NCI-H128 (cell line): ENCODE measurements around the gene PNPLA7.
"Not testable (repeated sequence)": the region's sequence is repeated elsewhere in the genome, so short reads cannot be mapped to it uniquely, and the experiment has no call there.

Experiments
- DNase-seq: peaks from one replicate; lab custom pipeline; 2025; ENCODE audit not compliant: unreplicated experiment; lab: John Stamatoyannopoulos, UW

PNPLA7 gene

DNA sequence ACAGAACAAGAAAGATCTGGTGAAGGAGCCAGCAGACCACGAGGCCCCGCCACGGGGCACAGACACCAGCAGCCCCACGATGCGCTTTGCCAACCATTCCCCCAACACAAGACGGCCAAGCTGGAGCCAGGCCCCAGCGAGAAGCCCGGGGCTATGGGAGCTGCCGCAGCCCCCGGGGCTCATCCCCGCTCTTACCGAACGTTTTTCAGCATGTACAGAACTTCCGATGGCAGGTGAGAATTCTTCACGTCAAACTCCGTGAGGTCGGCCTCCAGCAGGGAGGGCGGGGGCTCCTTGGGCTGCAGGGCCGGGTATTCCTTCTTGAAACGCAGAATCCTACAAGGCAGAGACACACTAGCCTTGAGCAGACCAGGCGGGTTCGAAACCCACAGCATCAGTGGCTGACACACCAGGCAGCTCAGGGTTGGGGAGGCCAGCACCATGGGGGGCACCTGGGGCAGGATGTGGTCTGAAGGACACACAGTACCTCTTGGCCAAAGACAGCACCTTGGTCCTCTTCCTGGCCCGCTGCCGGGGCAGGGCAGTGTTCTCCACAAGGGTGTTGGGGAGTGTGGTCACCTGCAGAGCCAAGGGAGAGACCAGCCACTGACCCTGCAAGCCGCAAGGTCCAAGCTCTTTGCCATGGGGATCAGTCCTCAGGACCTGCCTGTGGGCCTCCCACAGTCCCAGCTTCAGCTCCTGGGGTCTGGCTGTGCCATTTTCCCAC is 6.8 kb downstream of the PNPLA7 start:
- no peak for DNase-seq

DNA sequence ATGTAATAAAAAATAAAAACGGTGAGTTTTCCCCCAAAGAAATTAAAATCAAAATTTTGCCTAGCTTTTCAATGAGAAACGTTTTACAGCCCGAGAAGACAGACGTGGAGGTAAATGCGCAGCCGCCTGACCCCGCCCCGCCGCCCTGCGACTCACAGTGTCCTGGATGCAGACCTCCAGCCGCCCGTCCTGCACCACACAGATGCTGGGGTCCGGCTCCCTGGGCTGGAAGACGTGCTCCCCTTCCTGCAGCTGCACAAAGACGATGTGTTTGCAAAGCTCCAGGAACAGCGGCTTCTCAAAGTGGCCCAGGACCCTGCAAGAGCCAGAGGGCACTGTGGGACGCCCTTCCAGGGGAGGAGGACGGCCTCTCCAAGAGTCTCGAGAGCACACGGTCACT is 7.7 kb downstream of the PNPLA7 start:
- DNase-seq, result no peak

DNA sequence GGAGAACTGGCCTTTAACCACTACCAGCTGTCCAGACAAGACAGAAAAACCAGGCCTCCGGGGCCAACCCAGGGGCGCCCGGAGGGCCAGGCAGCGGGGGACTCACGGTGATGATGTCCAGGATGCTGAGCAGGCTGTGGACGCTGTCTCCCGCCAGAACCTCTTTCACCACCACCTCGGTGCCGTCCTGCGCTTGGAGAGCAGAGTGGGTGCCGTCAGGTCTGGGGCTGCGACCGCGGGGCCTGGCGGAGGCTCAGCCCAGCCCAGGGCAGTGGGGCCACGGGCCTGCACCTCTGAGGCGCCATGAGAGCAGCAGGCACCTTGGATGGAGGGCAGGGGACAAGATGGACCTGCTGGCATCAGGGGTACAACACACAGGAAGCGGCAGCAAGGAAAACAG is 9.7 kb downstream of the PNPLA7 start:
- no peak for DNase-seq

DNA sequence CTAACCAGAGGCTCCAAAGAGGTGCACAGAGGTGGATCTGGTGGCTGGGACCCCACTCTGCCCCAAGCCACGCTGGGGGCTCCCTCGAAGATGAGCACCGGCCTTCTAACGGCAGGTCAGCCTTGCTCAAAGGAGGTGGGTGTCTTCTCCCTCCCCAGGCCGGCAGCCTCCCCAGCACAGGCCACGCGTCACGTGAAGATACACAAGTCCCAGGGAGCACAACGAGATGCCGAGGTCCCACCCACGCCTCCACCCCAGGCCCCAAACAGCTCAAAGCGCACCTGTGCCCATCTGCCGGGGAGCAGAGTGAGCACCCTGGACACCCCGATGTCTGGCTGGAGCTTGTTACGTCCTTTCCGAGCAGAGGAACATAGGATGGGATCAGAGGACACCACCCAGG is 12.1 kb downstream of the PNPLA7 start:
- no peak for DNase-seq

DNA sequence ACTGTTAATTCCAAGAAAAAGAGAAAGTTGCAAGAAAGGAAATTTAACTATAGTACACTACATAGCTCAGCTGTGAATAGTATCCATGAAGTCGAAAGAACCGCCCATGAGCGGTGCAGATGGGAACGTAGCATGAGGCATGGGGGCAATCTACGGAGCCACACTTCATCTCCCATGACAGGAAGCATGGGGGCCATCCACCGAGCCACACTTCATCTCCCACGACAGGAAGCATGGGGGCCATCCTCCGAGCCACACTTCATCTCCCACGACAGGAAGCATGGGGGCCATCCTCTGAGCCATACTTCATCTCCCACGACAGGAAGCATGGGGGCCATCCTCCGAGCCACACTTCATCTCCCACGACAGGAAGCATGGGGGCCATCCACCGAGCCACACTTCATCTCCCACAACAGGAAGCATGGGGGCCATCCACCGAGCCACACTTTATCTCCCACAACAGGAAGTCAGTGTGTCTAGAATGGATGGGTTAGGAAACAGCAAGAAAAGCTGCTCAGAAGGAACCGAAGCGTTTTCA is 13.5 kb downstream of the PNPLA7 start:
- DNase-seq, result not testable (repeated sequence)

DNA sequence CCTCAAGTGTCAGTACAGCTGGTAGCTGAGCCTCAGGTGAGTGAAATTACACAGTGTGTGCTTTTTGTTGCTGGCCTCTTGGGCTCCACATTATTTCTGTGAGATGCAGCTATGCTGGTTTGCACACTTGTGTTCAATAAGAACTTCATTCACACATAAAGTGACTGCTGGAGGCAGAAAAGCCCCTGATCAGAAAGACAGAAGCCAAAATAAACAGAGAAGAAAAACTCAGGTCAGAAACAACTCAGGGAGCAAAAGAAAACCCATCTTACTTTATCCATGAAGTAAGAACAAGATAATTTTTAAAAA is 15.1 kb downstream of the PNPLA7 start:
- DNase-seq, result no peak

DNA sequence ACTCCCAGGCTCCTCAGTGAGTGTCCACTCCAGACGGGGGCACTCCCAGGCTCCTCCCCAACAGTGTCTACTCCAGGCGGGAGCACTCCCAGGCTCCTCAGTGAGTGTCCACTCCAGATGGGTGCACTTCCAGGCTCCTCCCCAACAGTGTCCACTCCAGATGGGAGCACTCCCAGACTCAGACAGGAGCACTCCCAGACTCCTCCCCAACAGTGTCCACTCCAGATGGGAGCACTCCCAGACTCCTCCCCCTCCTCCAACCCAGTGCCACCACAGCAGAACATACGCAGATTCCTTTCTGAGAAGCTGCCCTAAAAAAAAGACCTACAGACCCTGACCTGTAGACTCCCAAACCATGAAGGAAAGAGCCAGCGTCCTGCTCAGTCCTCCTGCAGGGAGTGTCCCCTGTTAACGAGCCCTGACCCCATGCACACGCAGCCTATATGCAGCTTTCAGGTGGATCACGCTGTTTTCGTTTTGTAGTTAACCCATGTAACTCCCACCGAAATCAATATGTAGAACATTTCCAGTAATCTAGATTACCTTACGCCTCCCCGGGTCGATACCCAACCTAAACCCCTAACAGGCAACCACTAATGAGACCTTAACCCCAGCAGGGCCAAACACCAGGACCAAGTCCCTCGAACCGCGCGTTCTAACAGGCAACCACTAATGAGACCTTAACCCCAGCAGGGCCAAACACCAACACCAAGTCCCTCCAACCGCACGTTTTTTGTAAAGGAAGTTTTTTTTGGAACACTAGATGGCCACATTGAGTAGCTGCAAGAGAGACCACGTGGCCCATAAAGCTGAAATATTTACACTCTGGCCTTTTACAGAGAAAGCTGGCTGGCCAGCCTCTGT is 15.7 kb downstream of the PNPLA7 start:
- DNase-seq, result no peak

DNA sequence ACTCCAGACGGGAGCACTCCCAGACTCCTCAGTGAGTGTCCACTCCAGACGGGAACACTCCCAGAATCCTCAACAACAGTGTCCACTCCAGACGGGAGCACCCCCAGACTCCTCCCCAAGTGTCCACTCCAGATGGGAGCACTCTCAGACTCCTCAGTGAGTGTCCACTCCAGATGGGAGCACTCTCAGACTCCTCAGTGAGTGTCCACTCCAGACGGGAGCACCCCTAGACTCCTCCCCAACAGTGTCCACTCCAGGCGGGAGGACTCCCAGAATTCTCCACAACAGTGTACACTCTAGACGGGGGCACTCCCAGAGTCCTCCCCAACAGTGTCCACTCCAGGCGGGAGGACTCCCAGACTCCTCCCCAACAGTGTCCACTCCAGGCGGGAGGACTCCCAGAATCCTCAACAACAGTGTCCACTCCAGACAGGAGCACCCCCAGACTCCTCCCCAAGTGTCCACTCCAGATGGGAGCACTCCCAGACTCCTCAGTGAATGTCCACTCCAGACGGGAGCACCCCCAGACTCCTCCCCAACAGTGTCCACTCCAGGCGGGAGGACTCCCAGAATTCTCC is 17.2 kb downstream of the PNPLA7 start:
- not testable (repeated sequence) for DNase-seq

DNA sequence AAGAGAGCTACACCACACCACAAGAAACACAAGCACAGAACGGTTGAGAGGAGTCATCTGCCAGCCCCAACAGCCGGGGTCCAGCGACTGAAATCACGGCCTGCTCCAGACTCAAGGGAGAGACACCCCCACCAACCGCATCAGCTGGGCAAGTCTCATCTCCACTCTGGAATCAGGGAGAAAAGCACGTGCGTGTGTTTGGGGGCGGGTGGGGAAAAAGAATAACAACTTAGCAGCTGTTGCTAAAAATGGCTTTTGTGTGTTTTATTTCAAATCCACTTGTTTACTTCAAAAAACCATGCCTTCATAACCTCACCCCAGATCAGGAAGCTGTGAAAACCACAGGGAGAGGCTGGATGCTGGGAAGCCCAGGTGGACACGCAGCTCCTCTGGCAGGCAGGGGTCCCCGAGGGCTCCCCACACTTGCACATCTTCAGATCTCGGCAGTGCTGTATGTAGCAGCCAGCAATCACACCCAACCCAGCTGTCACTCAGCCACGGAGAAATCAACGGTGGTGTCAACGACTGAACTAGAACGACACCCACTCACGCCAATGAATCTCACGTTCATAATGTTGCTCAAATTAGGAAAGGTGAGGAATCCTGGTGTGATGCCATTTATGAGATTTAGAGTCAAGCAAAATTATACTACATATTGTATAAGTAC is 19.0 kb downstream of the PNPLA7 start:
- DNase-seq, result no peak

DNA sequence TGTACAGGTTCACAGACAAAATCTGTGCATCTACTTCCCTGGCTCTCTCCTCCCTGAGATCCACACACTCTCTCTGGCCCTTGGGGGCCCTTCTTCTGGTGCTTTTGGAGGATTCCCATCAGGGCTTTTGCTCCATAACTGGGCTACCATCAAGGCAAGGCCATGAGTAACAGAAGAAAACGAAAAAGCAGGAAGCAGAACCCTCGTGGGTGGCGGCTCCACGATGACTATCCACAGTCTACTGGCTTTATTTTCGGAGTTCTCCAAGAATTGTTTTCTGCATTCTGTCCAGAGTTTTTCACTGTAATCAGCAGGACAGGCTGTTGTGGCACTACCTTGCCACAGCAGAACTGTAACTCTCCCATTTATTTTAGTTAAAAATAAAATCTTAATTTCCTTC is 19.9 kb downstream of the PNPLA7 start:
- no peak for DNase-seq

DNA sequence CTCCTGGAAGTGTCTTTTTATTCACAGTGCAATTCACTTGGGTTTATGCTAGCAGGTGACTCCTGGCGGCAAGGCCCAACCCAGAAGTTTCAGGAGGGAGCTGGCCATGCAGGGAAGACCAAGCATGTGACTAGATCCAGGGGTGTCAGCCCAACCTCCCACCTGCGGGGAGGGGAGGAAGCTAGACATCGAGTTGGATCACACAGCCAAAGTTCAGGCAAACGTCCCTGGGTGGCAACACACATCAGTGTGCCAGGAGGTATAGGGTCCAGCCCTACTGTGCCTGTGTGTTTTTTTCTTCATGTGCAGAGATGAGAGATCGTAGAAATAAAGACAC is 25.3 kb downstream of the PNPLA7 start:
- no peak for DNase-seq

DNA sequence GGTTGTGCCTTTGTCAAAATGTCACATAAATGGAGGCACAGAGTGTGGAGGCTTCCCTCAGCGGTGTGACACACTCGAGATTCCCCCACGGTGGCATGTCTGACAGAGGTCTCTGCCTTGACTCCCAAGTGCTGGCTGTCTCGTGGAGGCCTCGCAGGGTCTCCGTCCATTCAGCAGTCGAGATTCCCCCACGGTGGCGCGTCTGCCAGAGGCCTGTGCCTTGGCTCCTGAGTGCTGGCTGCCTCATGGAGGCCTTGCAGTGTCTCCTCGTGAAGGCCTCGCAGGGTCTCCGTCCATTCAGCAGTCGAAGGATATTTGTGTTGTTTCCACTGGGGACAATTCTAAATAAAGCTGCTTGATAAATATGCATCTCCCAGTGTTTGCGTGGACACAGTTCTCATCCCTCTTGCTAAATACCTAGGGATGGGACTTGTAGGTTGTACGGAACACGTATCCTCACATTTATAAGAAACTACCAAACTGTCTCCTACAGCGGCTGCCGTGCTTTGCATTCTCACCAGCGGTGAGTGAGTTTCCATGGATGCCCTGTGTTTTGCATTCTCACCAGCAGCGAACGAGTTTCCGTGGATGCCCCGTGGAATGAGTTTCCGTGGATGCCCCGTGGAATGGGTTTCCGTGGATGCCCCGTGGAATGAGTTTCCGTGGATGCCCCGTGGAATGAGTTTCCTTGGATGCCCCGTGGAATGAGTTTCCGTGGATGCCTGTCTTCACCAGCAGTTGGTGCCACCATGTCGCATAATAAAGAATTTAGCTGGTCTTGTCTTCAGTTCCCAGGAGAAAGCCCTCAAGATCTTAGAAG is 25.8 kb downstream of the PNPLA7 start:
- no peak for DNase-seq

DNA sequence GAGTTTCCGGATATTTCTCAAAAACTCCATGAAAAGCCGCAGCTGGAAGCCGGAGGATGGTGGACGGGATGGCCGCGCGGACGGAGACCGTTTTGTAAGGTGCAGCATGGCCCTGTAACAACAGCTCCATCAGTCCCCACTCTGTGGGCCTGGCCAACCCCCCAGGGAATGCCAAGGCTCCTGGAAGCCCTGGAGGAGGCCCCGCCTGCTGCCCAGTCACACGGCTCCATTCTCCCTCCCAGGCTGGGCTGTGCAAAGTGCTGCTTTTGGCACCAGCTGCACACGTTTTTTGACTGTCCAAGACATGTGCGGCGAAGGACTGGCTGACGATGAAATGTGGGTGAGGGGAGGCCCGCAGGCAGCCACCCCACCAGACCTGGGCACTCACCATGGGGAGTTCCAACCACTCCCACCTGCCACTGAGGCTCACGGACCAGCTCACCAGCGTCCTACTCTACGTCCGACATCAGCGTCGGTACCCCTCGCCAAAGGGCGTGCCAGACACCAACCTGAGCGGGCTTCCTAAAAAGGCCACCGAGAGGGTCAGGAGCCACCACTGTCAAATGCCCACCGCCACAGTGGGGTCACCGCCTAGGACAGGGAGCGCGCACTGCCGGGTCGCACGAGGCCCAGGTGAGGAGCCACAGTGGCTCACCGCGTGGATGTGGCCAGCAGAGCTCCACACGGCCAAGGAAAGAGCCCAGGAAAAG is 27.3 kb downstream of the PNPLA7 start:
- no peak for DNase-seq

DNA sequence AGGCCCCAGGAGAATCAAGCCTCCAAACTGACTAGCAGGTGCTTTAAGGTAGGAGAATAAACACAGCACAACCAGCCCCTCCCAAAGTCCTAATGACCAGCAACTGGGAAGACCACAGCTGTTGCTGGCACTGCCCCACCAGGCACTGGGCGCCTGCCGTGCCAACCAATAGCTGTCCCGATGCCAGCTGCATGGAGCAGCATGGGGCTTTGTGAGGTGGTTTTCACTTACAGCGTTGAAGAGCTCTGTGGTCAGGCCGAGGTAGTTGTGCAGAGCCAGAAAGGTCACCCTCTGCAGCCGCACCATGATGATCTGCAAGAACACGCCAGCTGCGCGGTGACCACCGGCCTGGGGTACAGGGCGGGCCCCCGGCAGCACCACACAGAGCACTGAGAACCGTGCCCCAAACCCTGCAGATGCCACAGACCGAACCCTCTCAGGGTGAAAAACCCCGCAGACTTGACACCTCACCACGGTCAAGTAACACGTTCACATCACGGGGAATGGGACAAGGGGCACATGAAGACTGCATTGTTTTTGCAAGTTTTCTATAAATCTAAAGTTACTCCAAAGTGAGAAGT is 28.7 kb downstream of the PNPLA7 start:
- DNase-seq, result no peak

DNA sequence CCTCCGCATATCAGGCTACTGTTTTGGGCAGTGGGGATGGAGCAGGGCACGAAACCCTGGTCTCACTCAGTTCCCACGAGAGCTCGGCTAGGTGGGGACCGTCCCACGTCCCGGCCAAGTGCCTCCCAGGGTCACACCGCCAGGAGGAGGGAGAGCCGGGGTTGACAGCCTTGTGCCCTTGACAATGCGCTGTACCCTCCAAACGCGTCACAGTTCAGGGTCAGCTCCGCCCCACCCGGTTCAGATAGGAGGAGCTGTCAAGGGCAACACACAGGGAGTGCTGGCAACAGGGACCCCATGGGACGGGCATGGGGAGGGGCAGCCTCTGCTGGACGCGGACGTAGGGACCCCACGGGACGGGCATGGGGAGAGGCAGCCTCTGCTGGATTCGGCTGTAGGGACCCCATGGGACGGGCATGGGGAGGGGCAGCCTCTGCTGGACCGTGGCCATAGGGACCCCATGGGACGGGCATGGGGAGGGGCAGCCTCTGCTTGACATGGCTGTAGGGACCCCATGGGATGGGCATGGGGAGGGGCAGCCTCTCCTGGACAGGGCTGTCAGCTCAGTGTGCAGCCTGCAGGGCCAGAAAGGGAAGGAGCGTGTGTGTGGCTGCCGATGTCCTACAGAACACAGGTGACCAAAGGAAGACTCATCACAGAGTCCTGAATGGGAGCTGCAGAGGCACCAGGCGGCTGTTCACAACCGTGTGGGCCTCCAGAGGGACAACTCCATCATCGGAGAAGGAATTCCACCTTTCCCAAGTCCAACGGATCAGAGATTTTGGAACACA is 29.4 kb downstream of the PNPLA7 start:
- DNase-seq, result no peak

DNA sequence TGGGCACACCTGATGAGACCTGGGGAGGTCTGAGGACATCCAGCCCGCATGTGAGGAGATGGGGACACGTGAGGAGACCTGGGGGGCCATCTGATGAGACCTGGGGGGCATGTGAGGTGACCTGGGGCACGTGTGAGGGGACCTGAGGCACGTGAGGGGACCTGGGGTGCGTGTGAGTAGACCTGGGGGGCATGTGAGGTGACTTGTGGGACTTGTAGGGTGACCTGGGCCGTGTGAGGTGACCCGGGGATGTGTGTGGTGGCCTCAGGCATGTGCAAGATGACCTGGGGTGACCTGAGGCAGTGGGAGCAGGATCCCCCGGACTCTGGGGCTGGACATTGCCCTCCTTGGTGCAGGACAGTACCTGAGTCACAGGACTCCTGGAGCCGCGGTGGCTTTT is 30.6 kb downstream of the PNPLA7 start:
- DNase-seq, result no peak

DNA sequence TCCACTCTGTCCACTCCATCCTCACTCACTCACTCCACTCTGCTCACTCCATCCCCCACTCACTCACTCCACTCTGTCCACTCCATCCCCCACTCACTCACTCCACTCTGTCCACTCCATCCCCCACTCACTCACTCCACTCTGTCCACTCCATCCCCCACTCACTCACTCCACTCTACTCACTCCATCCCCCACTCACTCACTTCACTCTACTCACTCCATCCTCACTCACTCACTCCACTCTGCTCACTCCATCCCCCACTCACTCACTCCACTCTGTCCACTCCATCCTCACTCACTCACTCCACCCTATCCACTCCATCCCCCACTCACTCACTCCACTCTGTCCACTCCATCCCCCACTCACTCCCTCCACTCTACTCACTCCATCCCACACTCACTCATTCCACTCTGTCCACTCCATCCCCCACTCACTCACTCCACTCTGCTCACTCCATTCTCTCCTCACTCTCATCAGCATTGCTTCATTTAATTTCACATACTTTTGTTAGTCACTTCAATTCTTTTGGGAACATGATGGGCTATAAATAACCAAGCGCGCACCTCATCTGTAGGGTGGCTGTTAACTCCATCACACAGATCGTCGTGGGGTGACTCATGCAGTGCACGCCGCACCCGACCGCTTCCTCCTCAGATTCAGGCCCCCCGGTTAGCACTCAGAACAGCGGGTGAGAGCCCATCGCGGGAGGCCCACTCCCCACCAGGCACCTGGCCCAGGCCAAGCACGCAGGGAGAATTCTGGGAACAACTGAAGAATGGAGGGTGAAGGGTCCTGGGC is 31.3 kb downstream of the PNPLA7 start:
- DNase-seq, result not testable (repeated sequence)
